Stimulated activated CD4-positive, alpha-beta T cell treated with anti-CD3 and anti-CD28 coated beads, Interleukin-12 subunit alpha, Interleukin-12 subunit beta, amount 100 ng/mL, for 48 hours (primary cell): ENCODE measurements around the gene MAGEA9B.
"Not testable (repeated sequence)": the region's sequence is repeated elsewhere in the genome, so short reads cannot be mapped to it uniquely, and the experiment has no call there.

Source experiments
- DNase-seq, 3 donors: peaks; one replicate each; pipeline ENCODE4 v3.0.0-alpha.2; 2020; ENCODE audit warnings: low read depth in 2 of 3, low spot score in 1 of 3

Gene MAGEA9B, protein sequence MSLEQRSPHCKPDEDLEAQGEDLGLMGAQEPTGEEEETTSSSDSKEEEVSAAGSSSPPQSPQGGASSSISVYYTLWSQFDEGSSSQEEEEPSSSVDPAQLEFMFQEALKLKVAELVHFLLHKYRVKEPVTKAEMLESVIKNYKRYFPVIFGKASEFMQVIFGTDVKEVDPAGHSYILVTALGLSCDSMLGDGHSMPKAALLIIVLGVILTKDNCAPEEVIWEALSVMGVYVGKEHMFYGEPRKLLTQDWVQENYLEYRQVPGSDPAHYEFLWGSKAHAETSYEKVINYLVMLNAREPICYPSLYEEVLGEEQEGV

DNA sequence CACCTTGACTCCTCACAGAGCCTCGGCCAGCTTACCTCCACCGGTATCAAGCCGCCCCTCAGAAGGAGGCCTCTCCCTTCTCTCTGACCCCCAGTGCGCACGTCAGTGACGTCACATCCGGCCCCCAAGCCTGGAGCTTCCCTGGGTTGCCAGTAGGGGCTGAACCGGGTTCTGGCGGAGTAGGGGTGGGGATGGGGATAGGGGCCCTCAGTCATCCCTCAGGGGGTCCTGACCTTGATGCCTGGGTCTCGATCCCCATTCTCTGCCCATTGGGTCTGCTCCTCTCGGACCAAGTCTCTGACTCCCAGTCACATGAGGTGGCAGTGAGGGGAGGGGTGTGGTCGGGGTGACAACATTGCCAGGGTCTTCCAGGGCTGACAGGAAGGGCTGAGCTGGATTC is at the start of gene MAGEA9B:
Gene MAGEA9B (minus strand): TSS at position 101 of the 400 bp plus-strand sequence. CDS start 4,280 bp downstream, outside the sequence.
- not testable (repeated sequence) for DNase-seq

DNA sequence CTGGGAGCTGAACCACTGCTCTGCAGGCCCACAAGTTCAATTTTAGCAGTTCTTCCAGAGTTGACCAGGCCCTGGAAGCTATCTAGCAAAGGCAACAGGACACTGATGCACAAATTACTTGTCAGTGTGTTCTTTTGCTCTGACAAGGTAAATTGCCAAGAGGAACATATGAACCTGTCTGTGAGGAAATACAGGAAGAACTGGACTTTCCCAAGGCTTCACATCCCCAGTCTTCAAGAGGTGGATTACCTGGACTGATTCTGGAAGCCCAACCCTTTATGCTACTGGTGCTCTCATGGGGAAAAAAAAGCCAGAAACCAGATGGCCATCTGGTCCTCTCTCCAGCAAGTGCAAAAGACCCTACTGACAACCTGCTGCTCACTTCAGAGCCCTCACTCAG is 46.3 kb upstream of the MAGEA9B start:
- no peak for DNase-seq

DNA sequence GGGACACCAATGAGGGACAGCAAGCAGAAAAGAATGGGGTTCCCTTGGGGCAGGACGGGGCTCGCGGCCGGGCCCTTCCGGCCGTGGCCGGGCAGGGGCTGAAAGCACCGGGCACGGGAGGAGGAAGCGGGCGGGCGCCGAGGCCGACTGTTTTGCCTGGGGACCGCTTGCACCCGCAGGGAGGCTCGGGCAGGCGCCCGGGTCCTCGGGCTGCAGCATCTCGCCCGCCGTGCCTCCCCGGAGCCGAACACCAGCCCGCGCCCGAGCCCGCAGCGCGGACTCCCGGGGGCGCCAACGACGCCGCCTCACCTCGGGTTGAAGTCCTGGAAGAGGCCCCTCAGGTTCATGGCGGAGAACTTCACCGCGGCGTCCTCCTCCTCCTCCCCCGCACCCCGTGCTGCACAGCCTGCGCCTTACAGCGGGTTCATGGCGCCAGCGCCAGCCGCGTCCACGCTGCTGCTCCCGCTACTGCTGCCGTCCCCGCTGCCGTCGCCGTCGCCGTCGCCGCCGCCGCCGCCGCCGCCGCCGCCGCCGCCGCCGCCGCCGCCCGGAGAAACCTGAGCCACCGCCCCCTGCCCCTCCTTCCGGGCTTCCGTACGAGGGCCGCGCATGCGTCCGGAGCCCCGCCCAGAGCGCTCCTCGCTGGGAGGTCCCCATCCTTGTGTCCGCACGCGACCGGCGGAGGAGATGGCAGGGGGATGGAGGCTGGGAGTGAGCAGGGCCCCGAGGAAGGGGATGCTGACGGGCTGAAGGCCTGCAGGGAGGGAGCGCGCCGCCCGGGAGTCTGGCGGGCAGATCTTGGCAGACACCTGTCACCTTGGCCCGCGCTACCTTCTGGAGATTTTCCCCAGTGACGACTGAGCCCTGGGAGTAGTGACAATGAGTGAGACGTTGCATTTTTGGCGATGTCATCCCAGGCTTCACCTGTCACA is 44.2 kb upstream of the MAGEA9B start, which contains the start of gene TMEM185A:
Gene TMEM185A (minus strand): TSS at position 559 of the 932 bp plus-strand sequence. CDS start 212 bp downstream, at position 347.
- peak; percentile 44 to 65 (median 54) for DNase-seq

DNA sequence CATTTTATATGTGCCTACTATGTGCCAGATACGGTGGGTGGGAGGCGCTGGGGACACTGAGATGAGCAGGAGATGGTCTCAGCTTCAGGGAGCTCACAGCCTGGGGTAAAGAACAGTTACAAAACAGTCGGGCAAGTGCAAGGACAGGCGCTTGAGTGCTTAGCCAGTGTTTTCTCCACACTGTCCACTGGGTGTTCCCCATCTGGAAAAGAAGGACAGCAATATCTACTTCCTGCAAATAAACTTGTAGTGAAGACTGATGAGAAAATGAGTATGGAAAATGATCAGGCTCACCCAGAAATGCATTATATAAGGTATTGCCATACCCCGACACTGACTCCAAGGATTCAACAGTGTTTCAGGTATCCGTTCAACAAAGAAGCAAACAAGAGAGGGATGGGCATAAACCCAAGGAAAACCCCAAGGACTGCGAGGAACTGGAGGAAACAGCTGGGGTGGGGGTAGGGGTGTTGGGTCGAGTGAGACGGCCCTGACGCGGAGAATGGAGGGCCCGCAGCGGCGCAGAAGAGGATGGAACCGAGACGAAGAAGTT is 43.5 kb upstream of the MAGEA9B start:
- DNase-seq, result no peak

DNA sequence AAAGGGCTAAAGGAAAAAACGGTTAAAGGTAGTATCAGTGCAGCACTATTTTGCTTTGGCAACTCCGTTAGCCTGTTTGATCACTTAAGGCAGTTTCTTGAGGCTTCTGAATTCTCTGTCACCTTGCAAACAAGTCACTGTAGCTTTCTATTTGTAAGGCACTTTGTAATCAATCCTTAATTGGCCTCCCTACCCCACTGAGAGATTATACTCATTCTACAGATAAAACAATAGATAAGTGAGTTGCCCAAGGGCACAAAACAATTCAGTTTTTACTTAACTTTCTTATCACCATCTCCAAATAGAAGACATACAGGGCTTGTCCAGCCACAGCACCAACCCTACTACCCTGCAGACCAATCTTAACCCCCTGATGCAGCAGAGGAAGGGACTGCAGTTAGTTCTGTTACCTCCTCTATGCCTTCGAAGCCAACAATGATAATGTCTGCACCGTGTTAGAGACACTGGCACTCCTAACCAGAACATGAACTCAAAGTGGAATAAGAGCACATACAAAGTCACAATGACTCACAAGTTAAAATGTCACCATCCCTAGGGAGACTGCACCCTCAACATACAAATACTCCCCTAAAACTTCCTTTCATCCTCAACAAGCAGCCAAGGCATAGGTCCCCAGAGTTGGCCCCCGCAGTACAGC is 42.6 kb upstream of the MAGEA9B start:
- DNase-seq, result no peak

DNA sequence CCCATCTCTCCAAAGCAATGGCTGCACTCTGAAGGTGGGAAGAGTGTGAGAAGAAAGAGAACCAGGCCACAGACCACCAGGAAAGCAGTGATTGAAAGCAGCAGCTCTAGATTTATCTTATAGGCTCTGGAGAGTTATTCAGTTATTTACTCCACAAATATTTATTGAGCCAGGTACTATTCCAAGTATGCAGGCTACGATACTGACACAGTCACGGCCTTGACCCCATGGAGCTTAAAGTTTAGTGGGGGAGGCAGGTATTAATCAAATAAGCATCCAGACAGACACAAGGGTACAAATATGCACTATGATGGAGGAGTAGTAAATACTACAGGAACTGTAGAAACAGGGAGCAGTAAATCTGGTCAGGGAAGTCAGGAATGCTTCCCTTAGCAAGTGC is 41.5 kb upstream of the MAGEA9B start:
- no peak for DNase-seq

DNA sequence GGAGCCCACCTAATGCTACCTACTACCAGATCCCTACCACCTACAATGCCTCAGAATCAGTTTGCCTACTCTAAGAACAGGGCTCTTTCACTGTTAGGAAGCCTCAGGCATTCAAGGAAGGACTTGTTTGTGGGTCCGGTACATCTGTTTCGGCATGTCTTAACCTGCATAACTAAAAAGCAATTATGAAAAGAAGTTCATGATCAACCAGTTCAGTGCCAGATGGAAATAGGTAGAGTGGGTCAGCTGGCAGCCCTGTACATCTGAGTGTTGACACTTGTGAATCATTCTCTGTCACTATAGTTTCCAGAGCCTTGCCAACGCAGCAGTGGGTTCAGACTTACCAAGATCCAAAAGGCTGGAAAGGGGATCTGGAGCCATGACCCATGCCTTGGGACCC is 41.0 kb upstream of the MAGEA9B start:
- DNase-seq, result no peak

DNA sequence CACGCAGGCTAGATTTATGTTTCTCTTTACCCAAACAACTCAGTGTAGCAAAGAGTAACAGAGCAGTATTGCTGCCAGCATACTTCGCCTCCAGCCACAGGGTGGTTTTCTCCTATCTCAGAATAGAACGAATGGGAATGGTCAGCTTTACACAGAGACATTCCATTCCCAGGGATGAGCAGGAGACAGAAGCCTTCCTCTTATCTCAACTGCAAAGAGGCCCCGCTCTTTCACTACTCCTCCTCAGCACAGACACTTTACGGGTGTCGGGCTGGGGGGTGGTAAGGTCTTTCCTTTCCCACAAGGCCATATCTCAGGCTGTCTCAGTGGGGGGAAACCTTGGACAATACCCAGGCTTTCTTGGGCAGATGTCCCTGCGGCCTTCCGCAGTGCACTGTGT is 39.6 kb upstream of the MAGEA9B start:
- DNase-seq, result not testable (repeated sequence)

DNA sequence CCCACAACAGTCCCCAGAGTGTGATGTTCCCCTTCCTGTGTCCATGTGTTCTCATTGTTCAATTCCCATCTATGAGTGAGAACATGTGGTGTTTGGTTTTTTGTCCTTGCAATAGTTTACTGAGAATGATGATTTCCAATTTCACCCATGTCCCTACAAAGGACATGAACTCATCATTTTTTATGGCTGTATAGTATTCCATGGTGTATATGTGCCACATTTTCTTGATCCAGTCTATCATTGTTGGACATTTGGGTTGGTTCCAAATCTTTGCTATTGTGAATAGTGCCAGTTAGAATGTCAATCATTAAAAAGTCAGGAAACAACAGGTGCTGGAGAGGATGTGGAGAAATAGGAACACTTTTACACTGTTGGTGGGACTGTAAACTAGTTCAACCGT is 32.4 kb upstream of the MAGEA9B start:
- DNase-seq, result not testable (repeated sequence)

DNA sequence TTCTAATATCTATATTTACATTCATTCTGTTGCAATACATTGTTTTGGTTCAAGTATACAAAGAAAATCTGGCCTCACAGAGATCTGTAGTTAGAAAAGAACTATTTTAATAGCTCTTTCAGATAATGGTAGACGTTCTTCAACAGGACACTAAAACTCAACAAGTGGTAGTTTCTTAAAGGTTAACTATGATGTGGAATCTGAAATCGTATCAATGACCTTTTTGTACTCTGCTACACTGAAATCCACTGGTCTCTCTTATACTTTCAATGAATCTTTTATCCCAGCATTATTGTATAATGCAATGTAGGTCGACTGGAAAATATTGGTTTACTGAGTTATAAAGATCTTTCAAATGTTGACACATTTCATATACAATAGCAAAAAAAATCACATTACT is 31.6 kb upstream of the MAGEA9B start:
- DNase-seq, result no peak

DNA sequence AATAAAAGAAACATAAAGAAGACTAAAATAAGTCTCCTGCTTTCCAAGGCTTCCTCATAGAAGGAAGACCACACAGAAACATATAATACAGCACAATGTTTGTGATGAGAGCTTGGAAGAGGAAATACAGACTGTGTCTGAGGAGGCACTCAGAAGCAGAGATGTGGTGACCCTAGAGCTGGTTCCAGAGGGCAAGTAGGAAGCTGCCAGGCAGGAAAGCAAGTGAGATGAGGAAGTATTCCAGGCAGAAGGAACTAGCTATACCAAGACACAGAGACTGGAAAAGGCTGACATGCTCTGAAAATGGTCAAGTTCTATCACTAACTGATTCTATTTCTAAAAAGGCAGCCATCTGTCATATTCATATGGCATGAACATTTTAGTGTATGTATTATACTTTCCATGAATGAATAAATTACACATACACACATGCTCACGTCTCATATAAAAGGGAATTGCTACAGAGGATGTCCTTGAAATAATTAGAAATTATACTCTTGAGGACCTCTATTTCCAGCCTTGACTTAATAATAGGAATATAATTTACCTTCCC is 24.4 kb upstream of the MAGEA9B start:
- DNase-seq, result no peak

DNA sequence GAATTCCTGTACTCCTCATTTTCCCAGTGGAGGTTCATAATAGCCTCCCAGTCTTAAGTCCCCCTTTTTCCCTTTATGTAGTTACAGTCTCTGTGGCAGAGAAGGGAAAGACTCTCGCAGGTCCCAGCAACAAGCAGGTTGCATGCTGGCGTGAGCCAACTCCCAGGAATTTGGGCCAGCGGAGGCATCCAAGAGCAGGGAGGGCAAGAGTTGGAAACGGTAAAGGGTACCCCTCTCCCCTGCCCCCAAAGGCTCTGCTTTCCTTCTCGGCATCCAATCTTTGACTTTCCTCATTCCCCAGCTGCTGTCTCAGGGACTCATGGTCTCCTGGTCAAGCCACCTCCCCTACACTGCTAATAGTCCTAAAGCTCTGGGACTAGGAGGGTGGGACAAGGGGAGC is 23.3 kb upstream of the MAGEA9B start:
- DNase-seq, result no peak

DNA sequence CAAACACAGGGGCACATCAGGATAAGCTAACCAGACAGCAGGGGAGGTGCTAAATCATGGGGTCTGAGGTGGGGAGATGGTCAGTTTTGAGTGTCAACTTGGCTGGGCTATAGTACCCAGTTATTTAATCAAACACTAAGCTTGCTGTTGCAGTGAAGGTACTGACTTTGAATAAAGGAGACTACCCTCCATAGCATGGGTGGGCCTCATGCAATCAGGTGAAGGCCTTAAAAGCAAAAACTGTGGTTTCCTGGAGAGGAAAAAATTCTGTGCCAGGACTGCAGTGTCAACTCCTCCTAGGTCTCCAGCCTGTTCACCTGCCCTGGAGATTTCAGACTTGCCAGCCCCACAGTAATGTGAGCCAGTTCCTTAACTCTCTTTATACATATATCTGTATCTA is 20.4 kb upstream of the MAGEA9B start:
- DNase-seq, result no peak

DNA sequence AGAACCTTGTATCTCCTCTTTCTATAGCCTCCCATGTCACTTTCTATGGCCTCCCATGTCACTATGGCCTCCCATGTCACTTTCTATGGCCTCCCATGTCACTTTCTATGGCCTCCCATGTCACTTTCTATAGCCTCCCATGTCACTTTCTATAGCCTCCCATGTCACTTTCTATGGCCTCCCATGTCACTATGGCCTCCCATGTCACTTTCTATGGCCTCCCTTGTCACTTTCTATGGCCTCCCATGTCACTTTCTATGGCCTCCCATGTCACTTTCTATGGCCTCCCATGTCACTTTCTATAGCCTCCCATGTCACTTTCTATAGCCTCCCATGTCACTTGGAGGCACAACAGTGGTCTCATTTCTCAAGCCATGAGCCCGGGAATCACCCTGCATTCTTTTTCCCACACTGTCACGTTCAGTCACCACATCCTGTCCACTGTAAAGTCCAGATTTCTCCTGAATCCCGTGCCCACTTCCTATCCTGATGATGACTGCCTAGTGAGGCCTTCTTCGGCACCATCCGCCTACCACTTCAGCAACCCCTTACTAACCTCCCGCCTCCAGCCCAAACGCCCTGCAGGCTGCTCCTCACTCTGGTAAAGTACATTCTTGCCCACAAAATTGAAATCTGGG is 18.1 kb upstream of the MAGEA9B start:
- not testable (repeated sequence) for DNase-seq

DNA sequence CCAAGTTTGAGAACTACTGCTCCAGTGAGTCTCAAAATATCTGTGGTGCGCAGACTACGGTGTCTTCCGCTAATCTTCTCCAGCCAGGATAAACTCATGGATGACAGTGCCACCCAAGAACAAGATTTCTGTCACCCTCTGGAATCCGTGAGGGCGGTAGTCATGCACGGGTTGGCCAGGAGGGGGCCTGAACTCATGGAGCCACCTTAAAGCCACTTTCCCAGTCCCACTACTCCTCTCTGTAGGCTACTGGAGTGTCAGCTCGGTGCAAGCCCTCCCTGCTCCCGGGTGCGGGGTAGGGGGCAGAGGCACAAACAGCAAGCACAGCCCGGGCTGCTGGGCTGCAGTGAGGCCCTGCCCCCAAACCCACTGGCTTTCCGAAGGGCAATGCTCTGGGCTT is 11.3 kb upstream of the MAGEA9B start:
- not testable (repeated sequence) for DNase-seq

DNA sequence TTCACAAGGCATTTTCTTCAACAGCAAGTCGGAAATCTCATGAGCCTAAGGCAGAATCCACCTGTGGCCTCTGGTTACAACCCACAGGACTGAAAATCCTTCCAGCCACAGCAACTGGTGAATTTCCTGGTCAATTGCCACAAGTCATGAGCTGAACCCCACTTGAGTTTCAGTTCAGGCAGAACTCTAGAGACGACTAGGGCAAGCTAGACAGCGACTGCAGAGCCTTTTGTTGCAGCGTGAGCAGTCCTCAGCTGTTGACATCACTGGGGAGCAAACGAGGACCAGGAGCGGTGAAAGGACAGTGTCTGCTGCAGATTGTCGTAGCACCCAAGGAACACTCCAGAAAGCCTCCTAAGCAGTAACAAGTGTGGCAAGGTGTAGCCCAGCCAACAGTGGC is 8.7 kb upstream of the MAGEA9B start:
- DNase-seq, result not testable (repeated sequence)

DNA sequence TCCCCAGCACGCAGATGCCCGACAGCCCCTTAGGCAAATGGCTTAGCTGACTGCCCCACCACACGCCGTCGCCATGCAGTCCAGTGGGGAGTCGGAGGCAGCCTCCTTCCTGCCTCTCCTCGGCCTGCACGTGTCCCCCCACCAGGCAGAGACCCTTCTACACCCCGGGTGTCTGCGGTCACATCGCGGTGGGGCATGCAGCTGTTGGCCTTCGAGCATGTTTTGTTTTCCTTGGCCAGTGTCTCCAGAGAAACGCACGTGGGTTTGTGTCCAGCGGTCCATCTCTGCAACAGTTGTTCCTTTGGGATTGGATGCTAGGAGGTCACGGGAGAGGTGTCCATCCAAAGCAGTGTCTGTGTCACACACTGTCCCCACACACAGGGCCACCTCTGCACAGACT is 8.0 kb upstream of the MAGEA9B start, which contains the start of gene HSFX2:
Gene HSFX2 (minus strand): TSS at position 101 of the 400 bp plus-strand sequence. CDS start 614 bp downstream, outside the sequence.
- DNase-seq, result not testable (repeated sequence)

DNA sequence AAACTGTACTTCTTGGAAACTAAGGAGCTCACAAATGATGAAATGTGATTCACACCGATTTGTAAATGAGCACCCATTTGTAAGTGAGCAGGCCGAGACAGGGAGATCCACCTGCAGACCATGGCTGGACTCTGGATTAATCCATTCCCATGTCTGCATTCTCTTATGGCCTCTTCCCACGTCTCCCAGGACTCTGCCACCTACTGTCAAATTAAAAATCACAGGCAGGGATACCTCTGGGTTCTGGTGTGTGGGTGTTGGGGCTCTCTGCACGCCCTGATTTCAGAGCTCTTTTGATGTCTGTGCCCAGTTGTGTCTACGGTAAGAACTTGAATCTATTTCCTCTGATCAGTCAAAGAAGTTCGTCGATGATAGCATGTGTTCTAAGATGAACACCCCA is 3.7 kb upstream of the MAGEA9B start:
- DNase-seq, result not testable (repeated sequence)

DNA sequence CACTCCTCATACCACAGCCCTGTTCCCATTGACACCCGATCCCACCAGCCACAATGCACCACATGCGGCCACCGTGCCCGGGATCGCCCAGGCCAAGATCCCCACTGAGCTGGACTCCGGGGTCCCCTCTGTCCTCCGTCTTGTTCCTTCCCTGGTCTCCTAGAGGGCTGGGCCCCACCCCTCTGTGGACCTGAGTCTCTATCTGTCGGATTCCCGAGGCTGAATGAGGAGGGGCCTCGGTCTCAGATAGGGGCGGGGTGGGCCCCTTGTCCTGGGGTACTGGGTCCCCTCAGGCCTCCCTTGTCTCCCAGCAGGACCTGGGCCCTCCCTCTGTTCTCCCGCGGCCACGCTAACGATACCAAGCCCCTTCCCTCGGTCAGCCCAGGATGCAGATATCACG is 1.6 kb downstream of the MAGEA9B start:
- not testable (repeated sequence) for DNase-seq

DNA sequence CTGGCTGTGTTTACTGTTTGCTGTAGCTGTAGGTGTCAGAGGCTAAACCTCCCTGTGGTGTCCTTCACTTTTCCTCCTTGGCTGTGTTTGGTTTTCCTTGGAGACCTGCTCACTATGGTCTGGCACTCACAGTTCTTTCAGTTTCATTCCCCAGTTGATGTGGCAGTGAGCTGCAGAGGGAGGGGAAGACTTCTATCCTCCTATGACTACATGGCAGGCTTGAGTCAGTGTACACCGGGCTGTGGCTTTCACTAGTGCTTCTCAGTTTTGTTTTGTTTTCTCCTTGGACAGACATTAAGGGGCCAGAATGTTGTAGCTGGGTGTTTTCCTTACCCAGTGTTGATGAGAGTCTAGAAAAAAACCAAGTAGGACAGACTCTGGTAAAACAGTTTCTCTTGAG is 13.8 kb downstream of the MAGEA9B start:
- not testable (repeated sequence) for DNase-seq
